Uterus (tissue), 4 donors: Measurements from ENCODE around the gene C17orf75. TPM values are rescaled to one million over a fixed set of nuclear protein-coding genes. Genes with fewer than 3 reads are reported as not detected.

Source experiments
- DNase-seq, 2 donors: peaks; one replicate each; pipeline ENCODE4 v3.0.0-alpha.2; 2019 to 2020
- H3K27ac ChIP-seq, 2 donors: fragments of 200-600 bp; sonication (generic); 1 replicate in 1 of 2; 2 replicates in 1 of 2; pipeline ENCODE4 v1.5.1; 2016 to 2018
- H3K27me3 ChIP-seq, 2 donors: fragments of 200-600 bp; sonication (generic); one replicate each; pipeline ENCODE4 v1.5.1; 2018 to 2019; ENCODE audit warnings: control low read depth in 1 of 2
- H3K36me3 ChIP-seq, 2 donors: fragments of 200-600 bp; sonication (generic); one replicate each; pipeline ENCODE4 v1.5.1; 2019; ENCODE audit warnings: control low read depth in 1 of 2
- H3K4me1 ChIP-seq, 2 donors: fragments of 200-600 bp; sonication (generic); one replicate each; pipeline ENCODE4 v1.5.1; 2018 to 2019; ENCODE audit warnings: control low read depth in 1 of 2
- H3K4me3 ChIP-seq, 2 donors: fragments of 200-600 bp; sonication (generic); 1 replicate in 1 of 2; 2 replicates in 1 of 2; pipeline ENCODE4 v1.5.1; 2018 to 2019; ENCODE audit warnings: mild to moderate bottlenecking in 1 of 2
- H3K9me3 ChIP-seq, 2 donors: fragments of 200-600 bp; sonication (generic); one replicate each; pipeline ENCODE4 v1.5.1; 2019; ENCODE audit warnings: control low read depth in 1 of 2
- POLR2A ChIP-seq, 2 donors: fragments of 450-650 bp; IDR thresholded peaks; one replicate each; pipeline ENCODE4 v1.6.1; 2016; ENCODE audit warnings: antibody characterized with exemption in 2 of 2, mild to moderate bottlenecking in 1 of 2, moderate library complexity in 1 of 2
- intact Hi-C: fragments of 100-400 bp; cut with DNase I; formaldehyde crosslinking; loops from one replicate; pipeline ENCODE4 v1.15.1; 2023; ENCODE audit warnings: low total_unique reads
- total RNA-seq, 4 donors: library from RNA; depleted of rRNA in 3 of 4; stranded (reverse); fragments of >200 nt in 3 of 4; gene quantifications; one replicate each; pipeline versions ENCODE4 v1.1.0 to v1.2.4, GENCODE V29; 2014 to 2023
- TF ChIP-seq, protein P1 (sequence below), 4 experiments: fragments of 200-600 bp in 2 of 4; fragments of 450-650 bp in 2 of 4; sonication (generic) in 2 of 4; IDR thresholded peaks; one replicate each; pipeline ENCODE4 v1.5.1; 2016 to 2019; ENCODE audit warnings: antibody characterized with exemption in 4 of 4, mild to moderate bottlenecking in 2 of 4, moderate library complexity in 1 of 4
- donor health status: DM: yes; HTN: yes; CAD: no.

Gene C17orf75
- total RNA-seq, 4 donors from 2014 or later = 11.8 to 40.9 (median 18.0) TPM

DNA sequence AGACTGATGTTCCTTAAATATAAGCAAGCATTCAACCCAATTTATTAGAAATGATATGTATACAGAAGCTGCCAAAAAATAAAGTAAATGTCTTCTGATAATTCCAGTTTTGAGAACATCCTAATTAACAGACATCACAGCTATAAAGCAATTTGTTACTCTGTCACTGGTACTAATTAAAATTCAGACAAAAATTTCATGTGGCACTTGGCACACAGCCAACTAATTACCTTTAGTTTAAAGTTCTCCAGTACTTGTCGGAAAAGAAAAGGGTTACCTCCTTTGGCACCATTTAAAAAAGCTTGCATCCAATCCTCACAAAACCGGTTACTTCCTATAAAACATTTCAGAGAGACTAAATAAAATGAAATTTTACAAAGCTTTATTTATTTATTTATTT lies 8.8 kb downstream of the C17orf75 start:
- Histone ChIP-seq H3K27me3 (no peaks in the 10 kb centered on the region), H3K27ac (no peak overlapping the region), H3K4me3 (no peak overlapping the region), H3K4me1 (no peaks in the 10 kb centered on the region), H3K9me3 (no peaks in the 10 kb centered on the region), H3K36me3 (no peaks in the 10 kb centered on the region)
- DNase-seq = no peak
- intact Hi-C loops = no loop called here
- TF ChIP-seq, protein P1, sequence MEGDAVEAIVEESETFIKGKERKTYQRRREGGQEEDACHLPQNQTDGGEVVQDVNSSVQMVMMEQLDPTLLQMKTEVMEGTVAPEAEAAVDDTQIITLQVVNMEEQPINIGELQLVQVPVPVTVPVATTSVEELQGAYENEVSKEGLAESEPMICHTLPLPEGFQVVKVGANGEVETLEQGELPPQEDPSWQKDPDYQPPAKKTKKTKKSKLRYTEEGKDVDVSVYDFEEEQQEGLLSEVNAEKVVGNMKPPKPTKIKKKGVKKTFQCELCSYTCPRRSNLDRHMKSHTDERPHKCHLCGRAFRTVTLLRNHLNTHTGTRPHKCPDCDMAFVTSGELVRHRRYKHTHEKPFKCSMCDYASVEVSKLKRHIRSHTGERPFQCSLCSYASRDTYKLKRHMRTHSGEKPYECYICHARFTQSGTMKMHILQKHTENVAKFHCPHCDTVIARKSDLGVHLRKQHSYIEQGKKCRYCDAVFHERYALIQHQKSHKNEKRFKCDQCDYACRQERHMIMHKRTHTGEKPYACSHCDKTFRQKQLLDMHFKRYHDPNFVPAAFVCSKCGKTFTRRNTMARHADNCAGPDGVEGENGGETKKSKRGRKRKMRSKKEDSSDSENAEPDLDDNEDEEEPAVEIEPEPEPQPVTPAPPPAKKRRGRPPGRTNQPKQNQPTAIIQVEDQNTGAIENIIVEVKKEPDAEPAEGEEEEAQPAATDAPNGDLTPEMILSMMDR (IDR thresholded peaks at IDR 0.05) = no peak
- no peak for TF ChIP-seq POLR2A (IDR thresholded peaks at IDR 0.05)

DNA sequence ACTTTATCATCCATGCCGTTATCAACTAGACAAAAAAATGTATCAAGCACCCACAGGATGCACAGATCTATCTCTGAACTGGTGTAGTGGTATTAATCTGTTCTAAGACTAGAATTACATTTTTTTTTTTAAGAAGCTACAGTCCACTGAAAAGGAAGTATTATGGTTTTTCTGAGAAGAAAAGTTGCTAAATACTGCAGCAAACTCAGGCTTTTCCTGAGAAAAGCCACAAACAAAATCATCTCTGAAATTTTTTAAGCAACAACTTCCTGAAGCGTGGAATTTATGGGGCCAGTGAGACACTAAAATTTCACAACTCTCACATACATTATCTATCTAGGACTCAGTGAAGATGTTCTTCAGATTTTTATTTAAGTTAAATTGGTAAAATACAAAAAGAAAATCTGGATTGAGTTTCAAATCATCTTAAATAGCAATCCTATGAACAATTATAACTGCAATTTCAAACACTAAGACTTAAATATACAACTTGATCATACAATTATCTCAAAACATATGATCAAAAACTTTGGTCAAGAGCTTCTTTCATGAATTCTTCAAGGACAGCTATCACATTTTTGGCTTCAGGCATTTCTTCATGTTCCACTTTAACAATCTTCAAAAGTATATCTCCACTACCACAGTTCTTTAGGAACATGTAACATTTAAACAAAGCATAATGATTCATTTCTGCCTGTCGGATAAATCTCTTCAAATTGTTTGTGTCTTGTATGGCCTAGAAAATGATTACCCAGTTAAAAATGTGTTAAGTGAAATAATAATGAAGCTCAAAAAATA lies 10.5 kb downstream of the C17orf75 start:
- TF ChIP-seq, protein P1 (IDR thresholded peaks at IDR 0.05) = no peak
- TF ChIP-seq POLR2A (IDR thresholded peaks at IDR 0.05) = no peak
- DNase-seq = no peak
- Histone ChIP-seq H3K27ac (no peak overlapping the region), H3K4me3 (no peak overlapping the region), H3K9me3 (no peaks in the 10 kb centered on the region), H3K36me3 (no peaks in the 10 kb centered on the region), H3K27me3 (no peaks in the 10 kb centered on the region), H3K4me1 (no peaks in the 10 kb centered on the region)
- intact Hi-C loops = no loop called here

DNA sequence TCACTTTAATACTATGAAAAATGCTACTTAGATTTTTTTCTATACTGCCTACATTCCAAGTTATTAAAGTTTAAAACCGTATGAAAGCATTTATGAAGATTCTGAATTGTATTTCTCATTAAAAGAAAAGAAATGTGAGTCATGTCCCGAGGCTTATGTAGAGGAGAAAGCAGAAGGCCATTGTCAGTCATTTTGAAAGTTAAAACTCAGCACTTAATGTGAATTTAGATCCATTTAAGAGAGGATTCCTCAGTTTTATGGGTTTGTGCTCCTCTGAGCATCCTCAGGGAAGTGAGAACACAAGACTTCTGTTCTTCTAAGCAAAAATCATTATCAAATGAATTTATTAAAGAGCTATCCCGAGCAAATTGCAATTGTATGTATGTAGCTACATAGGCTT lies 11.8 kb downstream of the C17orf75 start:
- no peaks in the 10 kb centered on the region for H3K9me3 ChIP-seq
- TF ChIP-seq POLR2A (IDR thresholded peaks at IDR 0.05) = no peak
- TF ChIP-seq, protein P1 (IDR thresholded peaks at IDR 0.05) = no peak
- no peak overlapping the region for H3K27ac ChIP-seq
- intact Hi-C loops = no loop called here
- H3K27me3 ChIP-seq = no peaks in the 10 kb centered on the region
- no peak for DNase-seq
- no peak overlapping the region for H3K4me3 ChIP-seq
- no peaks in the 10 kb centered on the region for H3K36me3 ChIP-seq
- H3K4me1 ChIP-seq = no peaks in the 10 kb centered on the region

DNA sequence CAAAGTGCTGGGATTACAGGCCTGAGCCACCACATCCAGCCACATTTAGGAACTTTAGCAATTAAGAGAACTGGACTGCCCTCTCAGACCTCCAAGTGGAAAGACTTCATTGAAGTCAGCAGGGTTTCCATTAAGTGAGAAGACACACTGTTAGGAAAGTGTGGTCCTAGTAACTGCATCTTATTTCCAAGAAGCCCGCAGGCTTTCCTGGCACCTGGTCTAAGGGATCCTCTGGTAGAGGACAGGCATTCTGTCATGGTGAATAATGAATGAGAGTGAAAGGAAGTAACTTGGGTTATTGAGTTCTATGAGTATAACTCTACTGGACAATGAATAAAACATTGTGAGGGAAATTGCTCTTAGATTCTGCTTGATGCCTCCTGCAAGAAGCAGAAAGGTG lies 14.1 kb downstream of the C17orf75 start:
- no peaks in the 10 kb centered on the region for H3K4me1 ChIP-seq
- TF ChIP-seq POLR2A (IDR thresholded peaks at IDR 0.05) = no peak
- TF ChIP-seq, protein P1 (IDR thresholded peaks at IDR 0.05) = no peak
- no peak for DNase-seq
- H3K9me3 ChIP-seq = no peaks in the 10 kb centered on the region
- intact Hi-C loops = no loop called here
- H3K27me3 ChIP-seq = no peaks in the 10 kb centered on the region
- H3K36me3 ChIP-seq = no peaks in the 10 kb centered on the region
- no peak overlapping the region for H3K4me3 ChIP-seq
- H3K27ac ChIP-seq = no peak overlapping the region

DNA sequence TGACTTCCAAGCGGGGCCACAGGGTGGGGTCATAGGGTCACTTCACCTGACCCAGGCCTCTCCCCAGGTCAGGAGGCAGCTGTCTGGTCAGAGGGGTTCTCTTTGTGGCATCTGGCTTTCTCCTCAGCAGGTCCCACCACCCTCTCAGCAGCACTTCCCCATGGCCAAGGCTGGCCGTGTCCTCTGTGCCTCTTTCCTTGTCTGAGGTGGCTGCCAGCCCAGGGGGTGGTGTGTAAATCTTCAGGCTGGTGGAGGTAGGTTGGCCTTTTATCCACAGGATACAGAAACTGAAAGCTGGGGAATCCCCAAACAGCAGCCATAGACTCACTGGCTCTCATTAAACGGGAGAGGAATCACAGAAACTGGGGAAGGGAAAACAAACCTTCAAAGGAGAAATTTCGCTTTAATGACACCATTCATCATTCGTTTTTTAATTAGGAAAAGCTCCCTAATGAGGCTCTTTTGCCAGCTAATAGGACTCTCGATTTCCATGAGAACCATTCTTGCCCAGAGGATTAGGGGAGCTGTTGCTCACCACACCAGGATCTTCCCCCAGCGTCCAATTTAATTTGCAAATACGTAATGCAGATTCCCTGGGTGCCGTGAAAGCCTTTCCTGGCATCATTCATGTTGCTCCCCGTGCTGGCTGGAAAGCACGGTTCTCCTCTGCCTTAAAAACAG lies 18.0 kb downstream of the C17orf75 start:
- Histone ChIP-seq H3K4me1 (no peaks in the 10 kb centered on the region), H3K27me3 (no peaks in the 10 kb centered on the region), H3K27ac (peak overlapping the region; percentile 10 to 26), H3K9me3 (no peaks in the 10 kb centered on the region), H3K4me3 (no peak overlapping the region), H3K36me3 (no peaks in the 10 kb centered on the region)
- no peak for DNase-seq
- TF ChIP-seq, protein P1 (IDR thresholded peaks at IDR 0.05) = no peak
- no peak for TF ChIP-seq POLR2A (IDR thresholded peaks at IDR 0.05)
- intact Hi-C loops = loop anchor here (5.0 kb wide), 1 partner anchor 67 kb away; no protein-coding TSS in a partner anchor
